HUDEP-2 (cell line): ENCODE results near the gene CCDC188.

Experiments used
- DNase-seq, 76 experiments: peaks; one replicate each; lab custom pipeline; 2025; ENCODE audit not compliant: unreplicated experiment in 76 of 76; lab: John Stamatoyannopoulos, UW

CCDC188 gene

GRCh38 chr22:20152464-20152890, 1.6 kb upstream of the CCDC188 start:
- no peak for DNase-seq

DNA sequence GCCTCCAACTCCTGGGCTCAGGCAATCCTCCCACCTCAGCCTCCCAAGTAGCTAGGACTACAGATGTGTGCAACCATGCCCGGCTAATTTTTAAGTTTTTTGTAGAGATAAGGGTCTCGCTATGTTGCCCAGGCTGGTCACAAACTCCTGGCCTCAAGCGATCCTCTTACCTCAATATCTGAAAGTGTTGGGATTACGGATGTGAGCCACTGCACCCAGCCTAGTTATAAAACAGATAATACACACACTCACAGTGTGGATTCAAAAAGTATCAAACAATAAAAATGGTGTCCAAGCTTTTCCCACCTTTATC, 377 bp upstream of the CCDC188 start:
- no peak for DNase-seq

GRCh38 chr22:20149257-20150250, 1.3 kb downstream of the CCDC188 start:
- DNase-seq: no peak

GRCh38 chr22:20148414-20148813, 2.4 kb downstream of the CCDC188 start:
- no peak for DNase-seq

DNA sequence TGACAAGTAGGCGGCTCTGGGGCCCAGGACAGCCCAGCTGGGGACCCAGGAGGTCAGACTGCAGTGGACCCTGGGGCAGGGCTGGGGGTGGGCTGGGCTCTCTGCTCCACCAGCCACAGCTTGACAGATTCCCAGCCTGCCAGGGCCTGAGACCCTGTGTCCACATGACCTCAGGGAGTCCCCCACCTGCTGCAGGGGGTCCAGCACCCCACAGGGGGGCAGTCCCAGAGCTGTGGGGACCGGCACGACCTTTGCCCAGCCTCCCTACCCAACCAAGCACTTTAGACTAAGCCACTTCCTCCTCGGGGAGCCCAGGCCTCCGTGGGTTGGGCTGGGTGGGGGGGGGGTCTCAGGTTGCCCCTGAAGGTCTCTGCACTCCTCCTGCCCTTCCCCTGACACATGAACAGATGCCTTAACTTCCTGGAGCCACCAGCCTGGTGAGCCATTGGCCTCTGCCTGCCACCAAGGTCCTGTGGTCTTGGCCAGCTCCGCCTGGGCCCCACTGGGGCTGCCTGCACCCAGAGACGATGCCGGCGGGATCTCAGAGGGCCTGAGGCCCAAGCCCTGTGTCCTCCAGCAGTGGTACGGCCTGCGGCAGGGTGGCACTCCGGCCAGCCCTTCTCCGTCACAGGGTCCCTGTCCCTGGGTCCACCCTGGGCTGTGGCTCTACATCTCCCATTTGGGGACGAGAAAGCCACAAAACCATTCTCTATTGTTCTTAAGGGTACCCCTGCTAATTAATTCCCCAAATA, 3.4 kb downstream of the CCDC188 start:
- no peak for DNase-seq

GRCh38 chr22:20146777-20147176, 4.1 kb downstream of the CCDC188 start:
- DNase-seq: no peak

DNA sequence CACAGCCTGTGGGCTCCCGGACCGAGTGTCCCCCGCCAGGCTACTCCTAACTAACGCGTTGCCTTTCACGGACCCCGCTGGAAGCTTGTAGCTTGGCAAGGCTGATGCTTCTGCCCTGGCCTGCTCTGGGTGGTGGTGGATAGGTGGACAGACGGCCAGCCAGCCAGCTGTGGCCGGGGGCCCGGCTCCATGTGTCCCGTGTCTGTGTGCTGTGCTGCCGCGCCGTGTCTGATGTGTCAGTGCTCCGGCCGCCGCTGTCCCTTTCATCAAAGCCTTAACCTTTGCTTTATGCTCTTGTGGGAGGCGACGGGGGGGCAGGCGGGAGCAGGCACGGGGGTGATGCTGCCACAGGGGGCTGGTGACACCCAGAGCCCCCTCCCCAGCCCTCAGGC, 5.0 kb downstream of the CCDC188 start:
- DNase-seq: no peak

GRCh38 chr22:20145206-20145831, 5.5 kb downstream of the CCDC188 start:
- no peak for DNase-seq

DNA sequence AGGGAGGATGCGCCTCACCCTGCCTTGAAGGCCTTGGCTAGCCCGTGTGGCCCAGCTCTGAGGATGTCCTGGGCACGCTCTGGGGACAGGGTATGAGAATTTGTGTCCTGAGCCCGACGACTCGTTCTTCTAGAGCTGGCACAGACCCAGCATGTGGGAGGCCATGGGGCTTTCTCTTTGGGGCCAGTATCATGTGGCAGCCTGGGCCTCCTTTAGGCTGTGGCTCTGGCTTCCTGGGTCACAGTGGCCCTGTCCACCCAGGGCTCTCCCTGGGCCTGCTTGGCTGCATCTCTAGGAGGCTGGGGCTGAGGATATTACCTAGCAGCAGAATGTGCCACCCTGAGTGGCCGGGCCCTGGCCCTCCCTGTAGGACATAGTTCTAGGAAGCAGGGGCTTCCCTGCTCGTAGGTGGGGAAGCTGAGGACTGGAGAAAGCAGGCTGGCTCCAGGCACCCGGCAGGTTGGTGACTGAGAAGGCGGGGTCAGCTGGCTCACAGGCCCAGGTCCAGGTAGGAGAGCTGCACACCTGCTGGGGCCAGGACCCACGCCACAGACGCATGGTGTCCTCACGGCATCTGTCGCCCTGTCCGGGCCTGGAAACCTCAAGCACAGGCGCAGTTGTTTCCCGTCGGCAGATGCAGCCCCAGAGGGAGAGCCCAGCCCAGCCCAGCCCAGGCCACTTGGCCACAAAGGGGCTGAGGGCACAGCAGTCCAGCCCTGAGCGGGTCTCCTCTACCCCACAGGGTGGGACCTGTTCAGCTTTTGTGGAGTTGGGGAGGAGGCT, 6.8 kb downstream of the CCDC188 start:
- DNase-seq: no peak

GRCh38 chr22:20142711-20143621, 7.9 kb downstream of the CCDC188 start:
- DNase-seq: no peak

DNA sequence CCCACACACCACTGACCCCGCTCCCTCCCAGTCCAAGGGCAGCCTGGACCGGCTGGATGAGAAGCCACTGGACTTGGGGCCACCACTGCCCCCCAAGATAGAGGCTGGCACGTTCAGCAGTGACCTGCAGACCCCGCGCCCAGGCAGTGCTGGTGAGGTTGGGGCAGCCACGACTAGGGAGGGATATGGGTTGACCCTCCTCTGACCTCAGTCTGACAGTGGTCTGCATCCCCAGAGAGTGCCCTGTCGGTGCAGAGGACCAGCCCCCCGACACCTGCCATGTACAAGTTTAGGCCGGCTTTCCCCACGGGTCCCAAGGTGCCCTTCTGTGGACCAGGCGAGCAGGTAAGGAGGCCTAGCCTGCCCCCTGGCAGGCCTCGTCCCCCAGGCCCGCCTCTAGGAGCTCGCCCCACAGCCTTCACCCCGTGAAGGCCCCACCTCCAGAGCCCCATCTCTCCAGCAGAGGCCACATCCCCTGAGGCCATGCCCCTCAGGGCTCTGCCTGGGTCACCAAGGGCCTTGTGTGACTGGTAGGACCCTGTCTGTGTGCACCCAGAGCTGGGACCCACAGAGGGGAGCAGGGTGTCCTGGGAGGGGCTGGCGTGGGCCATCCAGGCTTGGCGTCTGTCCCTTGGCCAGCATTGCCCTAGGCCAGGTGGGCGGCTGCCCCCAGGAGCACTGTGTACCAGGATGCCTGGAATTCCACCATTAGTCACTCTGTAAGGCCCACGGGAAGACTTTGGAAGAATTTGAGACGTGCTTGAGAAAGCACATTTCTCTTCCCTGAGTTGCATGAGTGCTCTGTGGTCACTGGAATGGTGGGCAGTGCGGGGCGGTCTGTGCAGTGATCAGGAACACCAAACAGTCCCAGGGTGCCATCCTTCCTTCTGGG, 9.4 kb downstream of the CCDC188 start:
- DNase-seq: no peak

DNA sequence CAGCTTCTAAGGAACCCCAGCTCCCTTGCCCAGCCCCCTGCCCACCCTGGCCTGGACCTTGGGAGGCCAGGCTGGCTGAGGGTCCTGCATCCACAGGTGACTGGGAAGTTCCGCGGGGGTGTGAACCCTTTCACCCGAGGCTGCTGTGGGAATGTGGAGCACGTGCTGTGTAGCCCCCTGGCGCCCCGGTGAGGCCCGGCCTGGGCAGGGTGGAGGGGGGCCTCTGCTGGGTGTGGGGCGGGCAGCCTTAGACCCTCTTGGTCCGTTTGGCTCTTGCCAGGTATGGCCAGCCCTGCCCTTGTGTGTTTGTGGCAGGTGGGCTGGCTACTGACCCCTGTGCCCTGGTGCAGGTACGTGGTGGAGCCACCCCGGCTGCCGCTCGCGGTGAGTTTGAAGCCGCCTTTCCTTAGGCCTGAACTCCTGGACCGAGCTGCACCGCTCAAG, 10.3 kb downstream of the CCDC188 start:
- DNase-seq: no peak

DNA sequence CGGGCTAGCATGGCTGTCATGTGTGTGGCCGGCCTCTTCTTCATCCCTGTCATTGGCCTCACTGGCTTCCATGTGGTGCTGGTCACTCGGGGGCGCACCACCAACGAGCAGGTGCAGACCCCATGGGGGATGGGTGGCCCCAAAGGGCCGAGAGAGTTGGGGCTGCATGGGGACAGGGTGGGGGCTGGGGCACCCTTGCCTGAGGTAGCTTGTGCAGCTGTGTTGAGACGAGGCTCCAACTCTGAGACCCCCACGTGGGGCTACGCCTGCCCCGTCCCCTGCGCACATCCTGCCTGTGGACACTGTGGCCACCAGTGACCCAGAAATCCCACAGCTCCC, 10.8 kb downstream of the CCDC188 start:
- no peak for DNase-seq

- no peak for DNase-seq
Observed at GRCh38 chr22:20139391-20140106, 11.3 kb downstream of the CCDC188 start.

DNA sequence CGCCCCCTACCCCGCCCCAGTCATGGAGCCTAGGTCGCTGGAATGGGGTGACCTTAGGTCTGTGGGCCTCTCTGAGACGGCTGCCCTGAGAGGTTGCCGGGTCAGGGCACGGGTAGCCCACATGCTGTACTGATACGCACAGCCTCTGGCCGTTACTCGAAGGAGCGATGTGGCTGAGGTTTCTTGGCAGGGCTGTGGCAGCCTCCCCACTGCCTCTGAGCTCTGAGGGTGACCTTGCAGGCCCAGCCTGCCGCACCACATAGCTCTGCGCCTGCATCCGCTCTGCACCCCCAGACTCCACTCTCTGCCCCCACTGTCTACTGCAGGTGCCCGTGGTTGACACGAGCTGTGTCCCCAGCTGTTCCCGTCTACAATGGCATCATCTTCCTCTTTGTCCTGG, 12.0 kb downstream of the CCDC188 start:
- no peak for DNase-seq

GRCh38 chr22:20138417-20138738, 12.5 kb downstream of the CCDC188 start:
- no peak for DNase-seq

GRCh38 chr22:20137671-20138416, 13.0 kb downstream of the CCDC188 start:
- DNase-seq: peak in 6 of 76 experiments; percentile 6 to 29 (median 15)
